ENCODE data around the gene NDST4. TPM values are rescaled to one million over a fixed set of nuclear protein-coding genes. Genes with fewer than 3 reads are reported as not detected.
"Not testable (repeated sequence)": the region's sequence is repeated elsewhere in the genome, so short reads cannot be mapped to it uniquely, and the experiment has no call there.

Gene NDST4
- polyA plus RNA-seq, 2 of the 4 experiments (the other 2 are of a cell fraction), result 0.04 TPM; not detected in 1

DNA sequence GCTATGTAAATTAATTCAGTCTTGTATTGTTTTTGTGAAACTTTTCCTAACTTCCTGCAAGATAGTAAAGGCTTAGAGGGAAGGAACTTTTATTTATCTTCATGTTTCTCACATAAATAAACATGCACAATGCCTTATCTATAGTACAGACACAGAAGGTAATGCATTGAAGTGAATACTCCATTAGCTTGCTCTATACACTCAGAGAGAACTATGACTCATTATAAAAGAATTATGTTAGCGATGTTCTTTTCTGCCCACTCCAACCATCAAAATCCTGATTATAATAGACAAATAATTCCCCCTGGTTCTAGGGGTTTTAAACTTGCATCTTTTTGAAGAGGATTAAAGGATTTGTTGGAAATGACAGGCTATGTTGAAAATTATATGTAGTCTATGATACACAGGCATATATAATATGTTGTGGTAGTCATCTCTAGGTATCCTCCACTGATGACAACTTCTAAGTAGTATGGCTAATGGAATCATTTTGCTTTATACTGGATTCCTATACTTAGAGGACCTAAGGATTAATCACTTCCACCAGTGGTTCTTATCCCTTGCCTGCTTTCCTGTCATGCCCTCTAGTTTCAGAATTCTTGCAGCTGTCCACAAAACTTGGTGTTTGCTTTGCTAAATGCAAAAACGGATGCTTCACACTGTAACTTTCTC, 115.7 kb downstream of the NDST4 start:
- Histone ChIP-seq H3K9me3 (no peaks in the 10 kb centered on the region), H3K4me1 (no peaks in the 10 kb centered on the region), H3K27ac (no peak overlapping the region), H3K4me2 (no peak overlapping the region), H3K4me3 (no peak overlapping the region)
- ATAC-seq (no peak), FAIRE-seq (no peak), DNase-seq (ENCODE audit: low read depth in 1 of 2, low spot score in 1 of 2) (no peak)
- no peak for TF ChIP-seq KDM1A (IDR thresholded peaks at IDR 0.05; ENCODE audit: low read depth)
- TF ChIP-seq HMGXB4 (CRISPR knock-in tag; IDR thresholded peaks at IDR 0.05; ENCODE audit: borderline replicate concordance), result no peak
- TF ChIP-seq, protein P1, sequence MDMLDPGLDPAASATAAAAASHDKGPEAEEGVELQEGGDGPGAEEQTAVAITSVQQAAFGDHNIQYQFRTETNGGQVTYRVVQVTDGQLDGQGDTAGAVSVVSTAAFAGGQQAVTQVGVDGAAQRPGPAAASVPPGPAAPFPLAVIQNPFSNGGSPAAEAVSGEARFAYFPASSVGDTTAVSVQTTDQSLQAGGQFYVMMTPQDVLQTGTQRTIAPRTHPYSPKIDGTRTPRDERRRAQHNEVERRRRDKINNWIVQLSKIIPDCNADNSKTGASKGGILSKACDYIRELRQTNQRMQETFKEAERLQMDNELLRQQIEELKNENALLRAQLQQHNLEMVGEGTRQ (IDR thresholded peaks at IDR 0.05), result no peak
- no peak for TF ChIP-seq ESRRA (IDR thresholded peaks at IDR 0.05; ENCODE audit: borderline replicate concordance, low read length)
- TF ChIP-seq, protein P2, sequence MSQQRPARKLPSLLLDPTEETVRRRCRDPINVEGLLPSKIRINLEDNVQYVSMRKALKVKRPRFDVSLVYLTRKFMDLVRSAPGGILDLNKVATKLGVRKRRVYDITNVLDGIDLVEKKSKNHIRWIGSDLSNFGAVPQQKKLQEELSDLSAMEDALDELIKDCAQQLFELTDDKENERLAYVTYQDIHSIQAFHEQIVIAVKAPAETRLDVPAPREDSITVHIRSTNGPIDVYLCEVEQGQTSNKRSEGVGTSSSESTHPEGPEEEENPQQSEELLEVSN (IDR thresholded peaks at IDR 0.05; ENCODE audit: borderline replicate concordance, low read depth), result no peak
- no peak for TF ChIP-seq HOXB13 (CRISPR knock-in tag; IDR thresholded peaks at IDR 0.05; ENCODE audit: low read depth)
- TF ChIP-seq ZFP36 (IDR thresholded peaks at IDR 0.05; ENCODE audit: borderline replicate concordance, partially characterized antibody), result no peak
- no peak for TF ChIP-seq CTCF (IDR thresholded peaks at IDR 0.05)
- TF ChIP-seq, protein P3, sequence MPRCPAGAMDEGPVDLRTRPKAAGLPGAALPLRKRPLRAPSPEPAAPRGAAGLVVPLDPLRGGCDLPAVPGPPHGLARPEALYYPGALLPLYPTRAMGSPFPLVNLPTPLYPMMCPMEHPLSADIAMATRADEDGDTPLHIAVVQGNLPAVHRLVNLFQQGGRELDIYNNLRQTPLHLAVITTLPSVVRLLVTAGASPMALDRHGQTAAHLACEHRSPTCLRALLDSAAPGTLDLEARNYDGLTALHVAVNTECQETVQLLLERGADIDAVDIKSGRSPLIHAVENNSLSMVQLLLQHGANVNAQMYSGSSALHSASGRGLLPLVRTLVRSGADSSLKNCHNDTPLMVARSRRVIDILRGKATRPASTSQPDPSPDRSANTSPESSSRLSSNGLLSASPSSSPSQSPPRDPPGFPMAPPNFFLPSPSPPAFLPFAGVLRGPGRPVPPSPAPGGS (IDR thresholded peaks at IDR 0.05), result no peak
- TF ChIP-seq NR3C1 (IDR thresholded peaks at IDR 0.05), result no peak
- no peak for TF ChIP-seq HOXB5 (CRISPR knock-in tag; IDR thresholded peaks at IDR 0.05)
- TF ChIP-seq GATA3 (IDR thresholded peaks at IDR 0.05; ENCODE audit: borderline replicate concordance), result no peak
- WGBS (ENCODE audit: missing lambda C conversion rate), result 2% methylated on average over 2 of the region's 2 CpGs
- ChIA-PET CTCF (no interaction called here), POLR2A (no interaction called here)

GRCh38 chr4:114986133-114986532, 127.3 kb downstream of the NDST4 start:
- ChIA-PET POLR2A (no interaction called here), CTCF (no interaction called here)
- Histone ChIP-seq H3K4me2 (no peak overlapping the region), H3K4me3 (no peak overlapping the region), H3K4me1 (no peaks in the 10 kb centered on the region), H3K27ac (no peak overlapping the region), H3K9me3 (no peaks in the 10 kb centered on the region)
- FAIRE-seq (no peak), ATAC-seq (no peak), DNase-seq (ENCODE audit: low read depth in 1 of 2, low spot score in 1 of 2) (no peak)
- WGBS (ENCODE audit: missing lambda C conversion rate), result 6% methylated on average over 4 of the region's 4 CpGs
- TF ChIP-seq MYC (IDR thresholded peaks at IDR 0.05; ENCODE audit: borderline replicate concordance, low read length), result no peak

GRCh38 chr4:114980932-114981708, 132.3 kb downstream of the NDST4 start:
- H3K4me1 ChIP-seq, result no peaks in the 10 kb centered on the region
- no peak for DNase-seq (ENCODE audit: low read depth in 1 of 2, low spot score in 1 of 2)
- H3K4me3 ChIP-seq, result no peak overlapping the region
- no peaks in the 10 kb centered on the region for H3K9me3 ChIP-seq
- no peak for TF ChIP-seq POLR2A (IDR thresholded peaks at IDR 0.05; ENCODE audit: low read length)
- no peak overlapping the region for H3K4me2 ChIP-seq
- ChIA-PET POLR2A (no interaction called here), CTCF (no interaction called here)
- 37% methylated on average over 5 of the region's 5 CpGs for WGBS (ENCODE audit: missing lambda C conversion rate)
- ATAC-seq, result no peak
- FAIRE-seq, result no peak
- H3K27ac ChIP-seq, result no peak overlapping the region

DNA sequence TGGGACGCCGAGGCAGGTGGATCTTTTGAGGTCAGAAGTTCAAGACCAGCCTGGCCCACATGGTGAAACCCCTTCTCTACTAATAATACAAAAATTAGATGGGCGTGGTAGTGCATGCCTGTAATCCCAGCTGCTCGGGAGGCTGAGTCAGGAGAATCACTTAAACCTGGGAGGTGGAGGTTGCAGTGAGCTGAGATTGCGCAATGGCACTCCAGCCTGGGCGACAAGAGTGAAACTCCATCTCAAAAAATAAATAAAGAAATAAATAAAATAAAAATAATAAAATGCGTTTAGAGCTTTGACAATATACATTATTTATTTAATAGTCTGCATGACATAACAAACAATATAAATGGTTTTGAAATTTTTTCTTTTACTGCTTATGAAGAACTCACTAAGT, 133.0 kb downstream of the NDST4 start:
- H3K4me2 ChIP-seq; H3K4me3 ChIP-seq; CTCF ChIA-PET; H3K4me1 ChIP-seq; ATAC-seq; H3K27ac ChIP-seq; FAIRE-seq; POLR2A ChIA-PET; DNase-seq (ENCODE audit: low read depth in 1 of 2, low spot score in 1 of 2); H3K9me3 ChIP-seq: not testable (repeated sequence)
- WGBS (ENCODE audit: missing lambda C conversion rate), result 53% methylated on average over 7 of the region's 7 CpGs
